Ovary (tissue), 9 donors: Measurements from ENCODE around the gene MYOG. TPM values are rescaled to one million over a fixed set of nuclear protein-coding genes. Genes with fewer than 3 reads are reported as not detected.

Source experiments
- DNase-seq, 5 donors: peaks; one replicate each; pipeline ENCODE4 v3.0.0-alpha.2; 2019 to 2020
- H3K27ac ChIP-seq, 2 donors: fragments of 200-600 bp; one replicate each; pipeline versions ENCODE4 v1.5.1 to v1.8.0; 2019 to 2022
- H3K27me3 ChIP-seq: fragments of 200-600 bp; one replicate; pipeline ENCODE4 v1.8.0; 2022
- H3K36me3 ChIP-seq: fragments of 200-600 bp; sonication (generic); one replicate; pipeline ENCODE4 v1.5.1; 2019
- H3K4me1 ChIP-seq: one replicate; pipeline ENCODE4 v1.8.1; 2013; ENCODE audit warnings: mild to moderate bottlenecking, moderate library complexity; ENCODE audit not compliant: insufficient read depth
- H3K4me3 ChIP-seq: fragments of 200-600 bp; sonication (generic); one replicate; pipeline ENCODE4 v1.5.1; 2017
- H3K9me3 ChIP-seq, 2 donors: fragments of 200-600 bp in 1 of 2; sonication (generic) in 1 of 2; one replicate each; pipeline versions ENCODE4 v1.5.1 to v1.8.1; 2013 to 2019; ENCODE audit warnings: mild to moderate bottlenecking in 1 of 2, moderate library complexity in 1 of 2
- EP300 ChIP-seq: sonication (generic); formaldehyde crosslinking; IDR thresholded peaks from one replicate; pipeline ENCODE4 v1.6.1; 2017; ENCODE audit warnings: antibody characterized with exemption
- POLR2A ChIP-seq: fragments of 450-650 bp; IDR thresholded peaks from one replicate; pipeline ENCODE4 v1.6.1; 2017; ENCODE audit warnings: antibody characterized with exemption, mild to moderate bottlenecking, moderate library complexity
- WGBS, 3 donors: extraction: QIAGEN DNeasy Blood & Tissue Kit in 1 of 3; methylation state at CpG; one replicate each; pipeline versions ENCODE4 v1.1.5 to v1.1.7; 2013 to 2017; 5-methylcytosine and 5-hydroxymethylcytosine counted together
- intact Hi-C, 4 donors: fragments of 100-400 bp; cut with DNase I; formaldehyde crosslinking; loops; one replicate each; pipeline versions ENCODE4 v1.11.0 to v1.15.1; 2022 to 2023
- polyA plus RNA-seq, 2 donors: library from polyadenylated mRNA; stranded (reverse); fragments of 200-250 nt in 1 of 2; fragments of 350-450 nt in 1 of 2; fragmentation: Illumina TruSeq in 1 of 2; extraction: RNeasy Lipid Tissue Mini Kit (QIAGEN cat#74804) in 1 of 2; gene quantifications; one replicate each; pipeline ENCODE4 v1.2.3, GENCODE V29; 2013 to 2014
- total RNA-seq, 7 donors: library from RNA; depleted of rRNA in 2 of 7; stranded (reverse); fragments of >200 nt in 2 of 7; fragmentation: NEBNext Ultra II Directional in 3 of 7; extraction: Animal tissue kit (Norgen Biotek cat#: 25700) in 3 of 7; gene quantifications; one replicate each; pipeline versions ENCODE4 v1.1.0 to v1.2.4, GENCODE V29; 2016 to 2023
- TF ChIP-seq, protein P1 (sequence below), 3 donors: fragments of 450-650 bp in 2 of 3; fragments of 200-600 bp in 1 of 3; IDR thresholded peaks; one replicate each; pipeline versions ENCODE4 v1.5.1 to v1.8.0; 2016 to 2022; ENCODE audit warnings: antibody characterized with exemption in 3 of 3, mild to moderate bottlenecking in 1 of 3
- donor health status: DM: no; HTN: no; CAD: no; lungs with moderate emphysema.
- donor health status: DM: no; HTN: no; CAD: no.
- donor health status: Bipolar disorder and iron deficiency.
- donor health status: DM: yes; HTN: yes; CAD: no.
- donor health status: DM: no; HTN: no; CAD: no.
- donor health status: DM: yes; HTN: yes; CAD: no.

The MYOG gene
- total and polyA plus RNA-seq, 9 donors, result not detected

DNA sequence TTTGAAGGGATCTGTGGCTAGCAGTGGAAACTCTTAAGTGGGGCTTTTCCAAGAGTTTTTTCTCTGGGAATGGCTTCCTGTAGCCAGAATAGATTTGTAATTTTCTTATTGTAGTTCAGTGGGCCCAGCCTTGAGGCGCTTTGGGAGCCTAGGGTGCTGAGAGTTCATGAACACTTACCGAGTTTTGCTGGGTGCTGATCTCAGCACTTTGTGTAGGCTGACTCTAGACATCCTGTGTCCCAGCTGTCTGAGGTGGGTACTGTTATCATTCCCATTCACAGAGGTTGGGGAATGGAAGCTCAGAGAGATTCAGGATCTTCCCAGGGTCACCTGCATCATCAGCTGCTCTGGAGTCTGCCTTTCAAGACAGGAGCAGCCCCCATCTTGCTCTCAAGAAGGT, 52.5 kb downstream of the MYOG start:
- H3K4me3 ChIP-seq, result no peak overlapping the region
- TF ChIP-seq EP300 (no peak), POLR2A (no peak)
- TF ChIP-seq, protein P1, sequence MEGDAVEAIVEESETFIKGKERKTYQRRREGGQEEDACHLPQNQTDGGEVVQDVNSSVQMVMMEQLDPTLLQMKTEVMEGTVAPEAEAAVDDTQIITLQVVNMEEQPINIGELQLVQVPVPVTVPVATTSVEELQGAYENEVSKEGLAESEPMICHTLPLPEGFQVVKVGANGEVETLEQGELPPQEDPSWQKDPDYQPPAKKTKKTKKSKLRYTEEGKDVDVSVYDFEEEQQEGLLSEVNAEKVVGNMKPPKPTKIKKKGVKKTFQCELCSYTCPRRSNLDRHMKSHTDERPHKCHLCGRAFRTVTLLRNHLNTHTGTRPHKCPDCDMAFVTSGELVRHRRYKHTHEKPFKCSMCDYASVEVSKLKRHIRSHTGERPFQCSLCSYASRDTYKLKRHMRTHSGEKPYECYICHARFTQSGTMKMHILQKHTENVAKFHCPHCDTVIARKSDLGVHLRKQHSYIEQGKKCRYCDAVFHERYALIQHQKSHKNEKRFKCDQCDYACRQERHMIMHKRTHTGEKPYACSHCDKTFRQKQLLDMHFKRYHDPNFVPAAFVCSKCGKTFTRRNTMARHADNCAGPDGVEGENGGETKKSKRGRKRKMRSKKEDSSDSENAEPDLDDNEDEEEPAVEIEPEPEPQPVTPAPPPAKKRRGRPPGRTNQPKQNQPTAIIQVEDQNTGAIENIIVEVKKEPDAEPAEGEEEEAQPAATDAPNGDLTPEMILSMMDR (IDR thresholded peaks at IDR 0.05), result no peak
- H3K36me3 ChIP-seq, result no peaks in the 10 kb centered on the region
- H3K27me3 ChIP-seq, result no peaks in the 10 kb centered on the region
- WGBS, 3 donors, result 81 to 90% (median 82%) methylated on average over 2 of the region's 2 CpGs
- H3K27ac ChIP-seq, result no peak overlapping the region
- H3K4me1 ChIP-seq, result no peaks in the 10 kb centered on the region
- no peak for DNase-seq
- no peaks in the 10 kb centered on the region for H3K9me3 ChIP-seq
- intact Hi-C loops, result no loop called here

Other genes with a start within 250 kb of the MYOG start
- 1 to 10 TPM; 2.7 to 6.0 (median 3.9) TPM for gene RABIF, start 196.9 kb downstream of the MYOG start, total RNA-seq
- gene RABIF, start 196.9 kb downstream of the MYOG start, polyA plus RNA-seq, result 10 to 100 TPM in 1 of 2 donors, 1 to 10 TPM in 1; 2.8 to 11.7 TPM
- gene KLHL12, start 158.8 kb downstream of the MYOG start, total RNA-seq, result 10 to 100 TPM; 11.2 to 29.7 (median 20.1) TPM
- 10 to 100 TPM; 13.5 to 25.4 TPM for gene KLHL12, start 158.8 kb downstream of the MYOG start, polyA plus RNA-seq
- 10 to 100 TPM; 39.7 to 67.9 (median 49.7) TPM for gene ADIPOR1, start 127.7 kb downstream of the MYOG start, total RNA-seq
- gene ADIPOR1, start 127.7 kb downstream of the MYOG start, polyA plus RNA-seq, result 100 to 1,000 TPM in 1 of 2 donors, 10 to 100 TPM in 1; 45.6 to 119 TPM
- gene CYB5R1, start 118.8 kb downstream of the MYOG start, total RNA-seq, result 10 to 100 TPM; 39.3 to 61.6 (median 52.5) TPM
- gene CYB5R1, start 118.8 kb downstream of the MYOG start, polyA plus RNA-seq, result 10 to 100 TPM; 46.8 to 82.5 TPM
- 10 to 100 TPM; 42.0 to 67.4 (median 46.6) TPM for gene TMEM183A, start 78.6 kb downstream of the MYOG start, total RNA-seq
- gene TMEM183A, start 78.6 kb downstream of the MYOG start, polyA plus RNA-seq, result 10 to 100 TPM; 44.0 to 72.4 TPM
- 1 to 10 TPM; 1.0 to 2.6 (median 1.6) TPM for gene PPFIA4, start 59.5 kb downstream of the MYOG start, total RNA-seq
- under 1 TPM; 0.35 to 0.53 TPM for gene PPFIA4, start 59.5 kb downstream of the MYOG start, polyA plus RNA-seq
- 1 to 10 TPM in 1 of 7 donors, under 1 TPM in 6; 0.15 to 1.3 (median 0.70) TPM for gene ADORA1, start 41.7 kb upstream of the MYOG start, total RNA-seq
- gene ADORA1, start 41.7 kb upstream of the MYOG start, polyA plus RNA-seq, result under 1 TPM; 0.17 to 0.27 TPM
- gene MYBPH, start 89.8 kb upstream of the MYOG start, total RNA-seq, result under 1 TPM in 3 of 7 donors, not detected in 4; 0.10 to 0.27 (median 0.23) TPM
- gene MYBPH, start 89.8 kb upstream of the MYOG start, polyA plus RNA-seq, result under 1 TPM in 1 of 2 donors, not detected in 1; 0.04 TPM
- 10 to 100 TPM in 3 of 7 donors, 1 to 10 TPM in 3, not detected in 1; 4.0 to 70.5 (median 10.2) TPM for gene CHI3L1, start 100.7 kb upstream of the MYOG start, total RNA-seq
- gene CHI3L1, start 100.7 kb upstream of the MYOG start, polyA plus RNA-seq, result 1 to 10 TPM; 6.4 TPM
- gene CHIT1, start 143.7 kb upstream of the MYOG start, total RNA-seq, result 10 to 100 TPM in 1 of 7 donors, 1 to 10 TPM in 1, under 1 TPM in 2, not detected in 3; 0.08 to 26.9 (median 0.77) TPM
- gene CHIT1, start 143.7 kb upstream of the MYOG start, polyA plus RNA-seq, result 1 to 10 TPM in 1 of 2 donors, under 1 TPM in 1; 0.50 to 7.0 TPM
- gene BTG2, start 219.5 kb upstream of the MYOG start, total RNA-seq, result 100 to 1,000 TPM; 124 to 395 (median 220) TPM
- 100 to 1,000 TPM; 113 to 167 TPM for gene BTG2, start 219.5 kb upstream of the MYOG start, polyA plus RNA-seq